ENCODE measurements around the gene NHEJ1. TPM values are rescaled to one million over a fixed set of nuclear protein-coding genes. Genes with fewer than 3 reads are reported as not detected.

The NHEJ1 gene
- total and polyA plus RNA-seq, 8 donors: 3.9 to 8.7 (median 6.6) TPM

DNA sequence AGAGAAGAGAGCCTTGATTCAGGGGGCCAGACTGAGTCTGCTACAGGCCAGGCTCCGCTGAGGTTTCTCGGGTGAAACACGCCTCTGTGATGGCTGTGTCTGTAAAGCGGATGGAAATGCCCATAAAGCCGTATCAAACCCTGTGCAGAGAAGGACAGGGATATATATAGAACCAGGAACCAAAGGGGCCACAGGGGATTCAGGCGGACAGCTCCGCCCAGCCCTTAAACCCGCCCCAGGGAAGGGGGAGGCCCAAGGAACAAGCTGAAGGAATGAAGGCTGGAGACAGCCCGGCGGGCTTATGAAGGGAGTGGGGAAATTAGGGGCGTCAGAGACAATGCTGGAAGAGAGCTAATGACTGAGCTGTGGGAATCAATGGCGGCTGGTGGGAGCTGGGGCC lies 42.1 kb downstream of the NHEJ1 start:
- intact Hi-C loops (cut with DNase I): loop anchor here in 2 of 3 donors (5.0 kb wide), 2 partner anchors 46 to 61 kb away; no protein-coding TSS in a partner anchor
- FAIRE-seq (no peak), ATAC-seq (no peak), DNase-seq (no peak)
- Histone ChIP-seq H3K27ac (no peak overlapping the region), H3K36me3 (no peaks in the 10 kb centered on the region), H3K27me3 (no peaks in the 10 kb centered on the region), H3K4me1 (peaks cover 12 to 19% (median 13%) of the 10 kb centered on the region in 3 donors), H3K9me3 (no peaks in the 10 kb centered on the region), H3K4me3 (no peak overlapping the region)
- WGBS, 2 donors: 82 to 87% methylated on average over 12 of the region's 12 CpGs
- no peak for TF ChIP-seq CTCF (IDR thresholded peaks at IDR 0.05)

GRCh38 chr2:219116776-219117646 lies 43.6 kb downstream of the NHEJ1 start:
- WGBS, 2 donors: 54 to 65% methylated on average over 8 of the region's 8 CpGs
- ATAC-seq: peak in 2 of 4 donors; percentile 41 to 51
- no peak for FAIRE-seq
- peak in 1 of 6 donors; percentile 17 for DNase-seq
- Histone ChIP-seq H3K9me3 (no peaks in the 10 kb centered on the region), H3K27ac (no peak overlapping the region), H3K4me3 (no peak overlapping the region), H3K4me1 (peaks cover 2 to 6% (median 4%) of the 10 kb centered on the region in 3 donors), H3K27me3 (no peaks in the 10 kb centered on the region), H3K36me3 (no peaks in the 10 kb centered on the region)
- intact Hi-C loops (cut with DNase I): loop anchor here in 2 of 3 donors (5.0 kb wide), 2 partner anchors 45 to 60 kb away; no protein-coding TSS in a partner anchor
- TF ChIP-seq CTCF (IDR thresholded peaks at IDR 0.05): no peak

- WGBS, 2 donors: 77 to 81% methylated on average over 9 of the region's 9 CpGs
- H3K4me3 ChIP-seq: no peak overlapping the region
- no peaks in the 10 kb centered on the region for H3K36me3 ChIP-seq
- H3K9me3 ChIP-seq: no peaks in the 10 kb centered on the region
- no peaks in the 10 kb centered on the region for H3K27me3 ChIP-seq
- DNase-seq: no peak
- peaks cover 0 to 11% (median 10%) of the 10 kb centered on the region in 3 donors for H3K4me1 ChIP-seq
- no peak for FAIRE-seq
- no peak for ATAC-seq
- intact Hi-C loops (cut with DNase I): no loop called here
- no peak overlapping the region for H3K27ac ChIP-seq
- TF ChIP-seq CTCF (IDR thresholded peaks at IDR 0.05): no peak
Measured at GRCh38 chr2:219112651-219113338, 47.8 kb downstream of the NHEJ1 start.

DNA sequence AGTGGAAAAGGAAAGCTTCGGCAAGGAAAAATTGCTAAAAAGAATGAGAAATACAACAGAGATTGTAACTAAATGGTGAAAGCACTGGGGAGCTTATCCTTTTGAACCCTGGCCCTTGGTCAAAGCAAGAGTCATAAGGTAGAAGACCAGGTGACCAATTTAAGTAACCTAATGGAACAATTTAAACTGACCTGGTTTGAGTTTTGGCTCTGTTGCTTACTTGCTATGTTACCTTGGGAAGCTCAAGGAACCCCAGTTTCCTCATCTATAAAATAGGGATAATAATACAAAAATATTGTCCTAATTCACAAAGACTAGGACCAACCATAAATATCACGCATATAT lies 48.6 kb downstream of the NHEJ1 start:
- no peak overlapping the region for H3K27ac ChIP-seq
- FAIRE-seq: no peak
- no peak for ATAC-seq

More for the DNA sequence above, 48.6 kb downstream of the NHEJ1 start:
- peaks cover 0 to 11% (median 10%) of the 10 kb centered on the region in 3 donors for H3K4me1 ChIP-seq
- WGBS, 2 donors: 93 to 94% methylated on average over 2 of the region's 2 CpGs
- H3K36me3 ChIP-seq: no peaks in the 10 kb centered on the region
- H3K4me3 ChIP-seq: no peak overlapping the region
- H3K9me3 ChIP-seq: no peaks in the 10 kb centered on the region
- TF ChIP-seq CTCF (IDR thresholded peaks at IDR 0.05): no peak
- no peaks in the 10 kb centered on the region for H3K27me3 ChIP-seq
- intact Hi-C loops (cut with DNase I): no loop called here
- DNase-seq: no peak
